ENCODE data around the gene TMEM147.

The TMEM147 gene

DNA sequence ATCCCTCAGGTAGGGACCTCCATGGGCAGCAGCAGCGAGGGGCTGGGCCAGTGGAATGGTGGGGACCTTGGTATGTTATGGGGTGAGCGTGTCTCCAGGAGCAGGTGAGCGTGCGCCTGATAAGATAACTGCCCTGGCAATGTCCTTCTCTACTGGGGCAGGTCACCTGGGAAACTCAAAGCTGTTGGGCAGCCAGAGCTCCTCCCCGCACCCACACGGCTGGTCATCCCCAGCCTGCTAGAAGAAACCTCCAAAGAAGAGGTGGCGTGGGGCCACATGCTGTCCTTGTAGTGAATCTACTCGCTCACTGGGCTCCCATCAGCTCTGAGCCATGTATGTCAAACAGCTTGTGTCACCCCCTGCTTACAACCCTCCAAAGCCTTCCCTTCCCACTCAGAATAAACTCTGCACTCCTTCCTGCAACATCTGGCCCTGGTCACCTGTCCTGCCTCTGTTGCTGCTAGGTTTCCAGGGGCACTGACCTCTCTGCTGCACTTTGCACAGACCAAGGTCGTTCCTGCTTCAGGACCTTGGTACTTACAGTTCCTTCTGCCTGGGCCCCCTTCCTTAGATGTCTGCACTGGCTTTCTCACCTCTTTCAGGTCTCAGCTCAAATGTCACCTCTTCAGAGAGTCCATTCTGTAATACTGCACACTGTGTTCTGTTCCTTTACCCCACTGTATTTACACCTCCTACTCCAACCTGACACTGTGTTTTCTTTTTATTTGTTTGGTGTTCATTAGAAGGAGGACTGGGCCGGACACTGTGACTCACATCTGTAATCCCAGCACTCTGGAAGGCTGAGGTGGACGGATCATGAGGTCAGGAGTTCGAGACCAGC lies 19.8 kb downstream of the TMEM147 start:
- no peak overlapping the region for H3K4me3 ChIP-seq (ENCODE audit: low read depth, low read length)
- H3K27ac ChIP-seq (ENCODE audit: low read depth, low read length), result no peak overlapping the region
- H3K79me2 ChIP-seq (ENCODE audit: control insufficient read depth, insufficient read depth, low read length, unreplicated experiment), result no peaks in the 10 kb centered on the region
- H3K4me1 ChIP-seq (ENCODE audit: control insufficient read depth, insufficient read depth, low read length, unreplicated experiment), result no peaks in the 10 kb centered on the region
- H3K36me3 ChIP-seq (ENCODE audit: insufficient read depth, low read length), result no peaks in the 10 kb centered on the region
- H3K27me3 ChIP-seq (ENCODE audit: insufficient read depth, low read length), result peaks cover 12% of the 10 kb centered on the region
- H2AFZ ChIP-seq (ENCODE audit: low read length, unreplicated experiment), result no peak overlapping the region

DNA sequence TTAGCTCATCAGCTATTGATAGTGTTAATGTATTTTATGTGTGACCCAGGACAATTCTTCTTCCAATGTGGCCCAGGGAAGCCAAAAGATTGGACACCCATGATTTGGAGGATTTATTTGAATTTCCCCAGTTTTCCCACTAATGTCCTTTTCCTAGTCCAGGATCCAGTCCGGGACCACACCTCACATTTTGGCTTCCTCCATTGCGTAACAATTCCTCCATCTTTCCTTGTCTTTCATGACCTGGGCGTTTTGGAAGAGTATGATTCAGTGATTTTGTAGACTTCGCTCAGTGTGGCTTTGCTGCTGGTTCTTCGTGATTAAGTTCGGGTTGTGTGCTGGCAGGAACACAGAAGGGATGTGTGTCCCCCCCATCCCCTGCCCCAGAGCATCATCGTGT lies 21.3 kb downstream of the TMEM147 start:
- Histone ChIP-seq H3K79me2 (ENCODE audit: control insufficient read depth, insufficient read depth, low read length, unreplicated experiment) (no peaks in the 10 kb centered on the region), H3K4me3 (ENCODE audit: low read depth, low read length) (no peak overlapping the region), H3K36me3 (ENCODE audit: insufficient read depth, low read length) (no peaks in the 10 kb centered on the region), H3K27me3 (ENCODE audit: insufficient read depth, low read length) (peaks cover 16% of the 10 kb centered on the region), H3K4me1 (ENCODE audit: control insufficient read depth, insufficient read depth, low read length, unreplicated experiment) (no peaks in the 10 kb centered on the region), H2AFZ (ENCODE audit: low read length, unreplicated experiment) (no peak overlapping the region), H3K27ac (ENCODE audit: low read depth, low read length) (no peak overlapping the region)

DNA sequence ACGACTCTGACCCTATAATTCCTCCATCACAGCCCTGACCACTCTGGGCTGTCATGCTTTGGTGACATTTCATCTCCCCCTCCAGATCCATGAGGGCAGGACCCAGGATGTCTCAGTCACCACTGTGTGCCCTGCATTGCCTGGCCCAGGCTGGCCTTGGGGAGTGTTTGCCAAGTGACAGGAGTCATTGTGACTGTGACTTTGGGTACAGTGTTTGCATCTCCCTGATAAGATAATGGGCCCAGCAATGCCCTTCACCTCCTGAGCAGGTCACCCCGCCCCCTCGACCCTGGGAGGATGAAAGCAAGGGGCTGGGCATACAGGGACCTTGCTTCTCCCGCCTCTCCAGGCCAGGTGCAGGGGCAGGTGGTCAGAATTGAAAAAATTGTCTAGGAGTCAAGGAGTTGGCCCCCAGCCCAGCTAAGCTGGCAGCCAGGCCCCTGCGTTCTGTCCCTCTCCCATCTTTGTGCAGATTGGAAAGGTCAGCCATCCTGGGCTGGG lies 23.9 kb downstream of the TMEM147 start:
- no peak overlapping the region for H3K27ac ChIP-seq (ENCODE audit: low read depth, low read length)
- peaks cover 7% of the 10 kb centered on the region for H3K27me3 ChIP-seq (ENCODE audit: insufficient read depth, low read length)
- H3K4me3 ChIP-seq (ENCODE audit: low read depth, low read length), result no peak overlapping the region
- H3K79me2 ChIP-seq (ENCODE audit: control insufficient read depth, insufficient read depth, low read length, unreplicated experiment), result no peaks in the 10 kb centered on the region
- no peaks in the 10 kb centered on the region for H3K36me3 ChIP-seq (ENCODE audit: insufficient read depth, low read length)
- no peak overlapping the region for H2AFZ ChIP-seq (ENCODE audit: low read length, unreplicated experiment)
- H3K4me1 ChIP-seq (ENCODE audit: control insufficient read depth, insufficient read depth, low read length, unreplicated experiment), result no peaks in the 10 kb centered on the region

DNA sequence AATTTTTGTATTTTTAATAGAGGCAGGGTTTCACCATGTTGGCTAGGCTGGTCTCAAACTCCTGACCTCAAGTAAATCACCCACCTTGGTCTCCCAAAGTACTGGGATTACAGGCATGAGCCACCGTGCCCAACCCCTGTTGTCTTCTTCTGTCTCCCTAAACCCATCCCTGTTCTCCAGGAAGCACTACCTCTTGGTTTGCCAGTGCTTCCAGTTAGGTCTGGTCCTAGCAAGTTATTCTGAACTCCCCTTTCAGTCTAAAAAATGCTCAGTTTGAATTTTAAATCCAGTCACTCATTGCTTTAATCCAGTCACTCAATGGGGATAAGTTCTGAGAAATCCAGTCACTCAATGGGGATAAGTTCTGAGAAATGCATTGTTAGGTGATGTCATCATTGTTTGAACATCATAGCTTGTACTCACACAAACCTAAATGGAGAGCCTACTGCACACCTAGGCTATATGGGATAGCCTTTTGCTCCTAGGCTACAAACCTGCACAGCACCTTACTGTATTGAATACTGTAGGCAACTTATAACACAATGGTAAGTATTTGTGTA lies 26.1 kb downstream of the TMEM147 start:
- no peaks in the 10 kb centered on the region for H3K79me2 ChIP-seq (ENCODE audit: control insufficient read depth, insufficient read depth, low read length, unreplicated experiment)
- peaks cover 7% of the 10 kb centered on the region for H3K27me3 ChIP-seq (ENCODE audit: insufficient read depth, low read length)
- H3K27ac ChIP-seq (ENCODE audit: low read depth, low read length), result no peak overlapping the region
- no peaks in the 10 kb centered on the region for H3K4me1 ChIP-seq (ENCODE audit: control insufficient read depth, insufficient read depth, low read length, unreplicated experiment)
- no peaks in the 10 kb centered on the region for H3K36me3 ChIP-seq (ENCODE audit: insufficient read depth, low read length)
- H2AFZ ChIP-seq (ENCODE audit: low read length, unreplicated experiment), result no peak overlapping the region
- H3K4me3 ChIP-seq (ENCODE audit: low read depth, low read length), result no peak overlapping the region

DNA sequence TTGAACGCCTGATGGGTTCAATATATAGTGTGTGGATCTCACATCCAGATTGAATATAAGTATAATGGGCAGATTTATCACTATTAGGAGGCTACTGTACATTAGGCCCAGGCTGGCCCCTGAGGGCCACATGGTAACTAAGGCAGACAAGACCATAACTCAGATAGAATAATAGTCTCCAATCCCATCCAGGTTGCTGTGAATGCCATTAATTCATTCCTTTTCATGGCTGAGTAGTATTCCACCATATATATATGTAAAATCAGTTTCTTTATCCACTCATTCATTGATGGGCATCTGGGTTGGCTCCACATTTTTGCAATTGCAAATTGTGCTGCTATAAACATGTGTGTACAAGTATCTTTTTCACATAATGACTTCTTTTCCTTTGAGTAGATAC lies 32.5 kb downstream of the TMEM147 start:
- Histone ChIP-seq H3K27me3 (ENCODE audit: insufficient read depth, low read length) (no peaks in the 10 kb centered on the region; the same call in 1 of the 2 replicates), H3K79me2 (ENCODE audit: control insufficient read depth, insufficient read depth, low read length, unreplicated experiment) (no peaks in the 10 kb centered on the region), H3K4me3 (ENCODE audit: low read depth, low read length) (no peak overlapping the region), H3K36me3 (ENCODE audit: insufficient read depth, low read length) (no peaks in the 10 kb centered on the region), H3K27ac (ENCODE audit: low read depth, low read length) (no peak overlapping the region), H2AFZ (ENCODE audit: low read length, unreplicated experiment) (no peak overlapping the region), H3K4me1 (ENCODE audit: control insufficient read depth, insufficient read depth, low read length, unreplicated experiment) (no peaks in the 10 kb centered on the region)

DNA sequence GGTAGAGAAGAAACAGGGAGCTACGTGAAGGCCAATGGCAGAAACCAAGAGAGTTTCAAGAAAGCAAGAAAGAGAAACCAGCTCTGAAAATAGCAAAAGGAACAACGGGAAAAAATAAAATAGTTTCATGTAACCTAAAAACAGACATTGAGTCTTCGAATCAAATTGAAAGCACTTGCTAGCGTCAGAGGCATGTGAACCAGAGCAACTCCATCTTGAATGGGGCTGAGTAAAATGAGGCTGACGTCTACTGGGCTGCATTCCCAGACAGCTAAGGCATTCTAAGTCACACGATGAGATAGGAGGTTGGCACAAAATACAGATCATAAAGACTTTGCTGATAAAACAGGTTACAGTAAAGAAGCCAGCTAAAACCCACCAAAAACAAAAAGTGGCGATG lies 33.3 kb downstream of the TMEM147 start:
- Histone ChIP-seq H3K27ac (ENCODE audit: low read depth, low read length) (no peak overlapping the region), H3K4me3 (ENCODE audit: low read depth, low read length) (no peak overlapping the region), H3K4me1 (ENCODE audit: control insufficient read depth, insufficient read depth, low read length, unreplicated experiment) (no peaks in the 10 kb centered on the region), H3K36me3 (ENCODE audit: insufficient read depth, low read length) (no peaks in the 10 kb centered on the region), H2AFZ (ENCODE audit: low read length, unreplicated experiment) (no peak overlapping the region), H3K79me2 (ENCODE audit: control insufficient read depth, insufficient read depth, low read length, unreplicated experiment) (no peaks in the 10 kb centered on the region), H3K27me3 (ENCODE audit: insufficient read depth, low read length) (no peaks in the 10 kb centered on the region; the same call in 1 of the 2 replicates)

DNA sequence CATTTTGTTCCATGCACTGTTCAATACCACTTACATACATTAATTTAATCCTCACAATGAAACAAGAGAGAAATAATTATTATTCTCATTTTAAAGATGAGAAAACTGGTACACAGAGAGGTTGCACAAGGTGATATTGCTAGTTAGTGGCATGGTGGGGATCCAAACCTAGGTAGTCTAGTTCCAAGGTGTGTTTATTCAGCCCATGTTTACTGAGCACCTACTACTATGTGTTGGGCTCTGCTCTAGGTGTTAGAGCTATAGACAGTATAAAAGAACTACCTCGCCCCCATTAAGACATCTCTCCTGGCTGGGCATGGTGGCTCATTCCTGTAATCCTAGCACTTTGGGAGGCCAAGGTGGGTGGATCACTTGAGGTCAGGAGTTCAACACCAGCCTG lies 37.3 kb downstream of the TMEM147 start:
- Histone ChIP-seq H3K4me1 (ENCODE audit: control insufficient read depth, insufficient read depth, low read length, unreplicated experiment) (no peaks in the 10 kb centered on the region), H2AFZ (ENCODE audit: low read length, unreplicated experiment) (no peak overlapping the region), H3K36me3 (ENCODE audit: insufficient read depth, low read length) (no peaks in the 10 kb centered on the region), H3K4me3 (ENCODE audit: low read depth, low read length) (no peak overlapping the region), H3K79me2 (ENCODE audit: control insufficient read depth, insufficient read depth, low read length, unreplicated experiment) (no peaks in the 10 kb centered on the region), H3K27ac (ENCODE audit: low read depth, low read length) (no peak overlapping the region), H3K27me3 (ENCODE audit: insufficient read depth, low read length) (peaks cover 9% of the 10 kb centered on the region; the same call in 1 of the 2 replicates)

DNA sequence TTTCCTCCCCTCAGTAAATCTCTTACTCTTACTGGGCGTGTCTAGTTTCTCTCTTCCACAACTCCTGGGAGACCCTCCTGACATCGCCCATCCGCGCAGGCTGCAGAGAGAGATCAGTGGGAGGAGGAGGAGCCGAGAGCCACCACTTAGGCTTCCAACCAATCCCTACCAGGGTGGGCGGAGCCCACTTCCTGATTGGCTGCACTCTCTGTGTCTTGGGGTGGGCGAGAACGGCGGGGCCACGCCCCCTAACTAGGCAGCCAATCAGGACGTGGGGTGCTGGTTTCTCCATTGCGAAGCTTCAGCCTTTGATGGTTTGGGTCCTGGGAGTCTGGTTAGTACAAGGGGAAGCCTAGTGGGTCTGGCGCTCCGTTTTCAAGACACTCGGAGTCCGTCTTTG lies 40.4 kb downstream of the TMEM147 start, which contains the start of gene PMIS2:
PMIS2 (plus strand) TSS at position 326 of the 400 bp plus-strand sequence. CDS start 87 bp downstream, outside the sequence.
- H3K36me3 ChIP-seq (ENCODE audit: insufficient read depth, low read length), result no peaks in the 10 kb centered on the region
- H3K27ac ChIP-seq (ENCODE audit: low read depth, low read length), result no peak within 1 kb of the TSS
- no peaks in the 10 kb centered on the region for H3K4me1 ChIP-seq (ENCODE audit: control insufficient read depth, insufficient read depth, low read length, unreplicated experiment)
- no peak within 1 kb of the TSS for H2AFZ ChIP-seq (ENCODE audit: low read length, unreplicated experiment)
- no peak within 1 kb of the TSS for H3K4me3 ChIP-seq (ENCODE audit: low read depth, low read length)
- no peaks in the 10 kb centered on the region for H3K79me2 ChIP-seq (ENCODE audit: control insufficient read depth, insufficient read depth, low read length, unreplicated experiment)
- H3K27me3 ChIP-seq (ENCODE audit: insufficient read depth, low read length), result peaks cover 9% of the 10 kb centered on the region; the same call in 1 of the 2 replicates

DNA sequence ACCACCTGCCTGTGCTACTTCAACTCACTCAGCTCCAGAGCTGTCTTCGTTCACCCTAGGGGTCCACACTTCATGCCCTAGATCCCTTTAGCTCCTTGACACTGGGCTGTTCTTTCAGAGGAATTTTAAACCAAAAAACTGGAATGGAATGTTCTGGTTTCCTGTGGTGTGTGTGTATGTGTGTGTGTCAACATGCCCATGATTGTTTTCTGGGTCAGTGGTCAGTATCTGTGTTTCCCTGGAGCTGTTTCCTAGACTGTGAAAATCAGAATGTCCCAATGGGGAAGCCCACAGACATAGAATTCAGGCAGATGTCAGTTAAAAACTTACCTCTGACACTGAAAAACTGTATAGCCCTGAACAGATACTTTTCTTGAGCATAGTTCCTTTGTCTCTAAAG lies 41.9 kb downstream of the TMEM147 start:
- no peaks in the 10 kb centered on the region for H3K79me2 ChIP-seq (ENCODE audit: control insufficient read depth, insufficient read depth, low read length, unreplicated experiment)

DNA sequence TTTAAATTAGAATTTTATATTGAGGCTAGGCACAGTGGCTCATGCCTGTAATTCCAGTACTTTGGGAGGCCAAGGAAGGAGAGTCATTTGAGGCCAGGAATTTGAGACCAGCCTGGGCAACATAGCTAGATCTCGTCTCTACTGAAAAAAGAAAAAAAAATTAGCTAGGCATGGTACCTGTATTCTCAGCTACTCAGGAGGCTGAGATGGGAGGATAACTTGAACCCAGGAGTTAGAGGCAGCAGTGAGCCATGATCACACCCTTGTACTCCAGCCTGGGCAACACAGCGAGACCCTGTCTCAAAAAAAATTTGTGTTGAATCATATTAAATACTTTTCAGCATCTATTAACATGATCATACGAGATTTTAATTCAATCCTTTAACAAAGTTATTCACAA lies 45.4 kb downstream of the TMEM147 start:
- no peaks in the 10 kb centered on the region for H3K79me2 ChIP-seq (ENCODE audit: control insufficient read depth, insufficient read depth, low read length, unreplicated experiment)
- H2AFZ ChIP-seq (ENCODE audit: low read length, unreplicated experiment), result no peak overlapping the region
- H3K4me1 ChIP-seq (ENCODE audit: control insufficient read depth, insufficient read depth, low read length, unreplicated experiment), result no peaks in the 10 kb centered on the region
- H3K27ac ChIP-seq (ENCODE audit: low read depth, low read length), result no peak overlapping the region
- H3K4me3 ChIP-seq (ENCODE audit: low read depth, low read length), result no peak overlapping the region
- no peaks in the 10 kb centered on the region for H3K27me3 ChIP-seq (ENCODE audit: insufficient read depth, low read length)
- no peaks in the 10 kb centered on the region for H3K36me3 ChIP-seq (ENCODE audit: insufficient read depth, low read length)

More for the DNA sequence above, 41.9 kb downstream of the TMEM147 start:
- Histone ChIP-seq H3K36me3 (ENCODE audit: insufficient read depth, low read length) (no peaks in the 10 kb centered on the region), H2AFZ (ENCODE audit: low read length, unreplicated experiment) (no peak overlapping the region), H3K27me3 (ENCODE audit: insufficient read depth, low read length) (peaks cover 9% of the 10 kb centered on the region; the same call in 1 of the 2 replicates), H3K4me1 (ENCODE audit: control insufficient read depth, insufficient read depth, low read length, unreplicated experiment) (no peaks in the 10 kb centered on the region), H3K4me3 (ENCODE audit: low read depth, low read length) (no peak overlapping the region), H3K27ac (ENCODE audit: low read depth, low read length) (no peak overlapping the region)

DNA sequence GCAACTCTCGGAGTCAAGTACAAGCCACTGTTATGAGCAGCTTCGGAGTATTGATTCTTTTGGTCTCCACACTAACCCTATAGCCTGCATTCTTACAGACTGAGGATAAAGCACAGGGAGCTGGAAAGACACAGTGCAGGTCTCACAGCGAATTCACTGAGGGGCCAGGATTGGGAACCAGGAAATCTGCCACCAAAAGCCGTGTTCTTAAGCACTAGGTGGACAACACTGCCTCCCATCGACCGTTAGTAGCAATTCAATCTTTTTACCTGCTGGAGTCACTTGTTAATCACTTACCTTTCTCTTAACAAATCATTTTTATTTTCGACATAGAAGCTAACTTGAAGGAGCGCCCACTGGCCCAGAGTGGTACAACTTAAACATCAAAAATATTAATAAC lies 46.8 kb downstream of the TMEM147 start:
- Histone ChIP-seq H3K27me3 (ENCODE audit: insufficient read depth, low read length) (no peaks in the 10 kb centered on the region), H3K36me3 (ENCODE audit: insufficient read depth, low read length) (no peaks in the 10 kb centered on the region), H3K4me1 (ENCODE audit: control insufficient read depth, insufficient read depth, low read length, unreplicated experiment) (no peaks in the 10 kb centered on the region), H3K27ac (ENCODE audit: low read depth, low read length) (no peak overlapping the region), H3K4me3 (ENCODE audit: low read depth, low read length) (no peak overlapping the region), H2AFZ (ENCODE audit: low read length, unreplicated experiment) (no peak overlapping the region), H3K79me2 (ENCODE audit: control insufficient read depth, insufficient read depth, low read length, unreplicated experiment) (no peaks in the 10 kb centered on the region)
